Neural cell (in vitro differentiated cells): ENCODE measurements around the gene LIMCH1.

Experiments
- EP300 ChIP-seq: fragments of 450-650 bp; conservative IDR thresholded peaks from 2 replicates; pipeline ENCODE4 v1.6.1; 2014; ENCODE audit warnings: antibody characterized with exemption, mild to moderate bottlenecking, moderate library complexity; ENCODE audit not compliant: poor library complexity, severe bottlenecking
- TF ChIP-seq, protein P1 (sequence below): fragments of 450-650 bp; IDR thresholded peaks from 2 replicates; pipeline ENCODE4 v1.5.1; 2014; ENCODE audit warnings: antibody characterized with exemption, mild to moderate bottlenecking, moderate library complexity; ENCODE audit not compliant: poor library complexity, severe bottlenecking

DNA sequence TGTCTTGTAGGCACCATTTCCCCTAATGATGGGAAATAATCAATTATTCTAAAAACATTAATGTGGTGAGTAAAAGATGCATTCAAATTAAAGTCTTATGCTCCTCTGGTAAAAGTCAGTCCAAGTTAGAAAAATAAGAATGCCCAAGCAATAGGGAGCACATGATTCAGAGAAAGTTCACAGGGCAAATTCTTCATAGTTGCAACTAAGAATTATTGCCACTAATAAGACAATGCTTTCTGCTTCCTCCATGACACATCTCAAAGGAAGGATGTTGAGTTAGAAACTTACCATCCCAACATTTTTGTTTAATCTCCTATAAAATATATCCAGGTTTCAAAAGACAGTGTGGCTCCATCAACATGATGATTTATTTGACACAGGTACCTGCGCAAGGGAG lies 184.2 kb downstream of the LIMCH1 start:
- TF ChIP-seq, protein P1, sequence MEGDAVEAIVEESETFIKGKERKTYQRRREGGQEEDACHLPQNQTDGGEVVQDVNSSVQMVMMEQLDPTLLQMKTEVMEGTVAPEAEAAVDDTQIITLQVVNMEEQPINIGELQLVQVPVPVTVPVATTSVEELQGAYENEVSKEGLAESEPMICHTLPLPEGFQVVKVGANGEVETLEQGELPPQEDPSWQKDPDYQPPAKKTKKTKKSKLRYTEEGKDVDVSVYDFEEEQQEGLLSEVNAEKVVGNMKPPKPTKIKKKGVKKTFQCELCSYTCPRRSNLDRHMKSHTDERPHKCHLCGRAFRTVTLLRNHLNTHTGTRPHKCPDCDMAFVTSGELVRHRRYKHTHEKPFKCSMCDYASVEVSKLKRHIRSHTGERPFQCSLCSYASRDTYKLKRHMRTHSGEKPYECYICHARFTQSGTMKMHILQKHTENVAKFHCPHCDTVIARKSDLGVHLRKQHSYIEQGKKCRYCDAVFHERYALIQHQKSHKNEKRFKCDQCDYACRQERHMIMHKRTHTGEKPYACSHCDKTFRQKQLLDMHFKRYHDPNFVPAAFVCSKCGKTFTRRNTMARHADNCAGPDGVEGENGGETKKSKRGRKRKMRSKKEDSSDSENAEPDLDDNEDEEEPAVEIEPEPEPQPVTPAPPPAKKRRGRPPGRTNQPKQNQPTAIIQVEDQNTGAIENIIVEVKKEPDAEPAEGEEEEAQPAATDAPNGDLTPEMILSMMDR, result no peak
- TF ChIP-seq EP300, result no peak
